Liver (tissue), 3 donors: ENCODE results near the gene PAPPA.

Source experiments
- EGR1 ChIP-seq, 2 donors: IDR thresholded peaks; 2 replicates each; pipeline ENCODE4 v1.6.1; 2016 to 2018; ENCODE audit warnings: antibody characterized with exemption in 2 of 2, low read depth in 2 of 2
- GABPA ChIP-seq, 2 donors: IDR thresholded peaks in 1 of 2; conservative IDR thresholded peaks in 1 of 2; 2 replicates each; pipeline ENCODE4 v1.6.1; 2016; ENCODE audit warnings: antibody characterized with exemption in 2 of 2, mild to moderate bottlenecking in 1 of 2, moderate library complexity in 1 of 2
- JUND ChIP-seq, 2 donors: IDR thresholded peaks; 2 replicates each; pipeline ENCODE4 v1.6.1; 2016; ENCODE audit warnings: antibody characterized with exemption in 2 of 2
- SP1 ChIP-seq: IDR thresholded peaks from 2 replicates; pipeline ENCODE4 v1.6.1; 2018; ENCODE audit warnings: antibody characterized with exemption, mild to moderate bottlenecking
- YY1 ChIP-seq: IDR thresholded peaks from 2 replicates; pipeline ENCODE4 v1.6.1; 2016; ENCODE audit warnings: antibody characterized with exemption, mild to moderate bottlenecking
- TF ChIP-seq, protein P1 (sequence below): IDR thresholded peaks from 2 replicates; pipeline ENCODE4 v1.6.1; 2016; ENCODE audit warnings: antibody characterized with exemption
- TF ChIP-seq, protein P2 (sequence below): fragments of 150-350 bp; IDR thresholded peaks from 2 replicates; pipeline ENCODE4 v1.5.1; 2017; ENCODE audit warnings: improper control_type of control experiment, low read depth, low read length; ENCODE audit not compliant: missing input control
- TF ChIP-seq, protein P3 (sequence below): IDR thresholded peaks from 2 replicates; pipeline ENCODE4 v1.6.1; 2016; ENCODE audit warnings: antibody characterized with exemption, mild to moderate bottlenecking
- TF ChIP-seq, protein P4 (sequence below): IDR thresholded peaks from 2 replicates; pipeline ENCODE4 v1.6.1; 2016; ENCODE audit warnings: antibody characterized with exemption
- donor health status: healthy.
- donor health status: healthy.

DNA sequence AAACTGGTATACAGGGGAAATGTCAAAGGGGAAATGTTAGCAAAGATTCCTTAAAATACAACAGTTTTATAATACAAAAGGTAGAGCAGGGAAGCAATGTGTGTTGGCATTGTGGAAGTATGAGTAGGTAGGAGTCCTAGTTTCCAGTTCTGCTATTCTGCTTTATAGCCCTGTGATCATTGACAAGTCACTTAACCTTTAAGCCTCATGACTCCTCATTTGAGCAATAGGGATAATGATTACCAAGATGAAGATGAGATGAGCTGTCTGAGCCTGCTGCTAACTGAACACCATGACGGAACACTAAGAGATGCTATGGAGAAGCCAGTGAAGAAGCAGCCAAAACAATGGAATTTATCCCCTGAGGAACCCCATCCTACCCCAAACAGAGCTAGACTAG, 251.7 kb downstream of the PAPPA start:
- TF ChIP-seq, protein P1, sequence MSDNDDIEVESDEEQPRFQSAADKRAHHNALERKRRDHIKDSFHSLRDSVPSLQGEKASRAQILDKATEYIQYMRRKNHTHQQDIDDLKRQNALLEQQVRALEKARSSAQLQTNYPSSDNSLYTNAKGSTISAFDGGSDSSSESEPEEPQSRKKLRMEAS: no peak
- TF ChIP-seq, protein P2, sequence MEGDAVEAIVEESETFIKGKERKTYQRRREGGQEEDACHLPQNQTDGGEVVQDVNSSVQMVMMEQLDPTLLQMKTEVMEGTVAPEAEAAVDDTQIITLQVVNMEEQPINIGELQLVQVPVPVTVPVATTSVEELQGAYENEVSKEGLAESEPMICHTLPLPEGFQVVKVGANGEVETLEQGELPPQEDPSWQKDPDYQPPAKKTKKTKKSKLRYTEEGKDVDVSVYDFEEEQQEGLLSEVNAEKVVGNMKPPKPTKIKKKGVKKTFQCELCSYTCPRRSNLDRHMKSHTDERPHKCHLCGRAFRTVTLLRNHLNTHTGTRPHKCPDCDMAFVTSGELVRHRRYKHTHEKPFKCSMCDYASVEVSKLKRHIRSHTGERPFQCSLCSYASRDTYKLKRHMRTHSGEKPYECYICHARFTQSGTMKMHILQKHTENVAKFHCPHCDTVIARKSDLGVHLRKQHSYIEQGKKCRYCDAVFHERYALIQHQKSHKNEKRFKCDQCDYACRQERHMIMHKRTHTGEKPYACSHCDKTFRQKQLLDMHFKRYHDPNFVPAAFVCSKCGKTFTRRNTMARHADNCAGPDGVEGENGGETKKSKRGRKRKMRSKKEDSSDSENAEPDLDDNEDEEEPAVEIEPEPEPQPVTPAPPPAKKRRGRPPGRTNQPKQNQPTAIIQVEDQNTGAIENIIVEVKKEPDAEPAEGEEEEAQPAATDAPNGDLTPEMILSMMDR: no peak
- TF ChIP-seq JUND (IDR thresholded peaks at IDR 0.05): no peak
- no peak for TF ChIP-seq YY1
- TF ChIP-seq SP1: no peak
- no peak for TF ChIP-seq EGR1 (IDR thresholded peaks at IDR 0.05; ENCODE audit: low read depth in 2 of 2)
- TF ChIP-seq, protein P3, sequence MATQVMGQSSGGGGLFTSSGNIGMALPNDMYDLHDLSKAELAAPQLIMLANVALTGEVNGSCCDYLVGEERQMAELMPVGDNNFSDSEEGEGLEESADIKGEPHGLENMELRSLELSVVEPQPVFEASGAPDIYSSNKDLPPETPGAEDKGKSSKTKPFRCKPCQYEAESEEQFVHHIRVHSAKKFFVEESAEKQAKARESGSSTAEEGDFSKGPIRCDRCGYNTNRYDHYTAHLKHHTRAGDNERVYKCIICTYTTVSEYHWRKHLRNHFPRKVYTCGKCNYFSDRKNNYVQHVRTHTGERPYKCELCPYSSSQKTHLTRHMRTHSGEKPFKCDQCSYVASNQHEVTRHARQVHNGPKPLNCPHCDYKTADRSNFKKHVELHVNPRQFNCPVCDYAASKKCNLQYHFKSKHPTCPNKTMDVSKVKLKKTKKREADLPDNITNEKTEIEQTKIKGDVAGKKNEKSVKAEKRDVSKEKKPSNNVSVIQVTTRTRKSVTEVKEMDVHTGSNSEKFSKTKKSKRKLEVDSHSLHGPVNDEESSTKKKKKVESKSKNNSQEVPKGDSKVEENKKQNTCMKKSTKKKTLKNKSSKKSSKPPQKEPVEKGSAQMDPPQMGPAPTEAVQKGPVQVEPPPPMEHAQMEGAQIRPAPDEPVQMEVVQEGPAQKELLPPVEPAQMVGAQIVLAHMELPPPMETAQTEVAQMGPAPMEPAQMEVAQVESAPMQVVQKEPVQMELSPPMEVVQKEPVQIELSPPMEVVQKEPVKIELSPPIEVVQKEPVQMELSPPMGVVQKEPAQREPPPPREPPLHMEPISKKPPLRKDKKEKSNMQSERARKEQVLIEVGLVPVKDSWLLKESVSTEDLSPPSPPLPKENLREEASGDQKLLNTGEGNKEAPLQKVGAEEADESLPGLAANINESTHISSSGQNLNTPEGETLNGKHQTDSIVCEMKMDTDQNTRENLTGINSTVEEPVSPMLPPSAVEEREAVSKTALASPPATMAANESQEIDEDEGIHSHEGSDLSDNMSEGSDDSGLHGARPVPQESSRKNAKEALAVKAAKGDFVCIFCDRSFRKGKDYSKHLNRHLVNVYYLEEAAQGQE: no peak
- TF ChIP-seq, protein P4, sequence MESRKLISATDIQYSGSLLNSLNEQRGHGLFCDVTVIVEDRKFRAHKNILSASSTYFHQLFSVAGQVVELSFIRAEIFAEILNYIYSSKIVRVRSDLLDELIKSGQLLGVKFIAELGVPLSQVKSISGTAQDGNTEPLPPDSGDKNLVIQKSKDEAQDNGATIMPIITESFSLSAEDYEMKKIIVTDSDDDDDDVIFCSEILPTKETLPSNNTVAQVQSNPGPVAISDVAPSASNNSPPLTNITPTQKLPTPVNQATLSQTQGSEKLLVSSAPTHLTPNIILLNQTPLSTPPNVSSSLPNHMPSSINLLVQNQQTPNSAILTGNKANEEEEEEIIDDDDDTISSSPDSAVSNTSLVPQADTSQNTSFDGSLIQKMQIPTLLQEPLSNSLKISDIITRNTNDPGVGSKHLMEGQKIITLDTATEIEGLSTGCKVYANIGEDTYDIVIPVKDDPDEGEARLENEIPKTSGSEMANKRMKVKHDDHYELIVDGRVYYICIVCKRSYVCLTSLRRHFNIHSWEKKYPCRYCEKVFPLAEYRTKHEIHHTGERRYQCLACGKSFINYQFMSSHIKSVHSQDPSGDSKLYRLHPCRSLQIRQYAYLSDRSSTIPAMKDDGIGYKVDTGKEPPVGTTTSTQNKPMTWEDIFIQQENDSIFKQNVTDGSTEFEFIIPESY: no peak
- no peak for TF ChIP-seq GABPA (IDR thresholded peaks at IDR 0.05 in 1 of 2, conservative IDR thresholded peaks at IDR 0.05 in 1 of 2)
